H9 (cell line): ENCODE results near the gene PALS1. TPM values are rescaled to one million over a fixed set of nuclear protein-coding genes. Genes with fewer than 3 reads are reported as not detected.
A peak's percentile ranks its signal among the peaks of the same experiment; 100 is the strongest.

Experiments used
- DNase-seq: peaks from one replicate; pipeline ENCODE4 v3.0.0-alpha.2; 2017
- H2AFZ ChIP-seq: one replicate; pipeline ENCODE4 v1.6.1; 2013; ENCODE audit warnings: mild to moderate bottlenecking, low read length, control low read depth, moderate library complexity
- H2AK5ac ChIP-seq: 2 replicates; pipeline ENCODE4 v1.6.1; 2013; ENCODE audit warnings: low read length, control low read depth, mixed read lengths; ENCODE audit not compliant: insufficient read length
- H2BK120ac ChIP-seq: one replicate; pipeline ENCODE4 v1.6.1; 2013; ENCODE audit warnings: low read depth, mild to moderate bottlenecking, low read length, control low read depth, inconsistent platforms; ENCODE audit not compliant: poor library complexity, severe bottlenecking
- H2BK12ac ChIP-seq: 2 replicates; pipeline ENCODE4 v1.6.1; 2013; ENCODE audit warnings: low read length, control low read depth, mixed read lengths, low read depth; ENCODE audit not compliant: insufficient read length
- H2BK15ac ChIP-seq: 2 replicates; pipeline ENCODE4 v1.6.1; 2013; ENCODE audit warnings: low read depth, low read length, control low read depth
- H2BK20ac ChIP-seq: one replicate; pipeline ENCODE4 v1.6.1; 2013; ENCODE audit warnings: low read depth, mild to moderate bottlenecking, low read length, control low read depth, inconsistent platforms; ENCODE audit not compliant: poor library complexity, severe bottlenecking
- H2BK5ac ChIP-seq: 2 replicates; pipeline ENCODE4 v1.6.1; 2013; ENCODE audit warnings: low read length, control low read depth, mixed read lengths; ENCODE audit not compliant: insufficient read length
- H3K14ac ChIP-seq: 2 replicates; pipeline ENCODE4 v1.6.1; 2013; ENCODE audit warnings: low read length, control low read depth; ENCODE audit not compliant: insufficient read depth
- H3K18ac ChIP-seq: 2 replicates; pipeline ENCODE4 v1.6.1; 2013; ENCODE audit warnings: low read depth, mild to moderate bottlenecking, mixed read lengths, low read length, control low read depth; ENCODE audit not compliant: insufficient read length
- H3K23ac ChIP-seq: 2 replicates; pipeline ENCODE4 v1.6.1; 2013; ENCODE audit warnings: low read length, control low read depth, mixed read lengths, low read depth; ENCODE audit not compliant: insufficient read length
- H3K23me2 ChIP-seq: 2 replicates; pipeline ENCODE4 v1.6.1; 2013; ENCODE audit warnings: low read depth, mild to moderate bottlenecking, mixed read lengths, low read length, control low read depth; ENCODE audit not compliant: insufficient read length, poor library complexity, severe bottlenecking
- H3K27ac ChIP-seq: 2 replicates; pipeline ENCODE4 v1.5.1; 2013; ENCODE audit warnings: low read length, control low read depth, mixed read lengths, low read depth; ENCODE audit not compliant: insufficient read length
- H3K27me3 ChIP-seq: 2 replicates; pipeline ENCODE4 v1.6.1; 2013; ENCODE audit warnings: low read length, control low read depth, inconsistent platforms; ENCODE audit not compliant: insufficient read depth
- H3K4ac ChIP-seq: 2 replicates; pipeline ENCODE4 v1.6.1; 2013; ENCODE audit warnings: low read depth, mild to moderate bottlenecking, control low read depth, inconsistent platforms, low read length, moderate library complexity
- H3K4me1 ChIP-seq: 2 replicates; pipeline ENCODE4 v1.6.1; 2013; ENCODE audit warnings: low read length, control low read depth, inconsistent platforms; ENCODE audit not compliant: insufficient read depth
- H3K4me2 ChIP-seq: 2 replicates; pipeline ENCODE4 v1.6.1; 2013; ENCODE audit warnings: low read length, control low read depth, mixed read lengths; ENCODE audit not compliant: insufficient read length, insufficient read depth
- H3K56ac ChIP-seq: 2 replicates; pipeline ENCODE4 v1.6.1; 2013; ENCODE audit warnings: low read depth, mild to moderate bottlenecking, mixed read lengths, low read length, control low read depth; ENCODE audit not compliant: insufficient read length
- H3K79me1 ChIP-seq: 2 replicates; pipeline ENCODE4 v1.6.1; 2013; ENCODE audit warnings: low read depth, mild to moderate bottlenecking, moderate library complexity, low read length, control low read depth, inconsistent platforms; ENCODE audit not compliant: insufficient read depth, poor library complexity, severe bottlenecking
- H3K79me2 ChIP-seq: 2 replicates; pipeline ENCODE4 v1.6.1; 2013; ENCODE audit warnings: low read length, control low read depth, inconsistent platforms; ENCODE audit not compliant: insufficient read depth
- H3K9ac ChIP-seq: 2 replicates; pipeline ENCODE4 v1.6.1; 2013; ENCODE audit warnings: low read length, control low read depth, mixed read lengths; ENCODE audit not compliant: insufficient read length; ENCODE audit errors: extremely low read depth
- H3K9me3 ChIP-seq: one replicate; pipeline ENCODE4 v1.6.1; 2013; ENCODE audit warnings: low read depth, low read length, inconsistent platforms; ENCODE audit not compliant: control insufficient read depth
- H3T11ph ChIP-seq: one replicate; pipeline ENCODE4 v1.6.1; 2013; ENCODE audit warnings: mild to moderate bottlenecking, low read length, control low read depth, inconsistent platforms
- H4K20me1 ChIP-seq: one replicate; pipeline ENCODE4 v1.6.1; 2013; ENCODE audit not compliant: control insufficient read depth, insufficient read length, insufficient read depth
- H4K5ac ChIP-seq: 2 replicates; pipeline ENCODE4 v1.6.1; 2013; ENCODE audit warnings: low read depth, mild to moderate bottlenecking, mixed read lengths, low read length, control low read depth; ENCODE audit not compliant: insufficient read length
- H4K8ac ChIP-seq: replicated peaks from 2 replicates; pipeline ENCODE4 v1.6.1; 2013; ENCODE audit warnings: low read length, control low read depth, mixed read lengths, low read depth; ENCODE audit not compliant: insufficient read length
- H4K91ac ChIP-seq: 2 replicates; pipeline ENCODE4 v1.6.1; 2013; ENCODE audit warnings: low read depth, mild to moderate bottlenecking, moderate library complexity, mixed read lengths, low read length, control low read depth; ENCODE audit not compliant: insufficient read length
- H3K27ac Mint-ChIP-seq, 3 experiments: 2 replicates in 2 of 3; 3 replicates in 1 of 3; pipeline ENCODE4 v1.8.0; 2020 to 2021; ENCODE audit warnings: mixed read lengths in 3 of 3, mild to moderate bottlenecking in 1 of 3, moderate library complexity in 1 of 3
- H3K27me3 Mint-ChIP-seq: 2 replicates; pipeline ENCODE4 v1.8.0; 2021; ENCODE audit warnings: low read depth, mild to moderate bottlenecking, moderate library complexity, mixed read lengths
- H3K36me3 Mint-ChIP-seq, 3 experiments: 2 replicates in 2 of 3; 3 replicates in 1 of 3; pipeline ENCODE4 v1.8.0; 2020 to 2021; ENCODE audit warnings: low read depth in 3 of 3, mixed read lengths in 3 of 3; ENCODE audit not compliant: insufficient read depth in 1 of 3
- H3K4me1 Mint-ChIP-seq, 2 experiments: 2 replicates each; pipeline ENCODE4 v1.8.0; 2020; ENCODE audit warnings: mixed read lengths in 2 of 2
- H3K4me3 Mint-ChIP-seq, 2 experiments: 2 replicates in 1 of 2; 3 replicates in 1 of 2; pipeline ENCODE4 v1.8.0; 2020 to 2021; ENCODE audit warnings: mild to moderate bottlenecking in 2 of 2, mixed read lengths in 2 of 2, moderate library complexity in 1 of 2
- H3K9me3 Mint-ChIP-seq, 2 experiments: 2 replicates in 1 of 2; 3 replicates in 1 of 2; pipeline ENCODE4 v1.8.0; 2020; ENCODE audit warnings: mild to moderate bottlenecking in 2 of 2, mixed read lengths in 2 of 2, moderate library complexity in 1 of 2
- WGBS: extraction: QIAGEN DNeasy Blood & Tissue Kit; methylation state at CpG from one replicate; pipeline ENCODE4 v1.1.7; 2013; ENCODE audit warnings: missing lambda C conversion rate, low lambda C conversion rate, mixed read lengths; ENCODE audit not compliant: insufficient read length; ENCODE audit errors: extremely low coverage; 5-methylcytosine and 5-hydroxymethylcytosine counted together
- long read RNA-seq: library from polyadenylated mRNA; unstranded; transcript quantifications from one replicate; pipeline ENCODE4 v2.0.0, GENCODE V29; 2020
- total RNA-seq: library from RNA; stranded (reverse); gene quantifications from 2 replicates; pipeline ENCODE4 v1.2.1, GENCODE V29; 2021
- TF ChIP-seq, protein P1 (sequence below): fragments of 200-600 bp; sonication (generic); conservative IDR thresholded peaks from 3 replicates; pipeline ENCODE4 v1.8.0; 2021; ENCODE audit warnings: antibody characterized with exemption, mild to moderate bottlenecking

Gene PALS1
- 17.3 and 18.0 TPM in 2 replicates for total RNA-seq
- long read RNA-seq, full-length matches to known transcripts: 18 of 66 reads
- long read RNA-seq, partial matches to known transcripts: 33 of 66 reads
- long read RNA-seq, other reads (novel, unspliced or antisense): 15 of 66 reads

DNA sequence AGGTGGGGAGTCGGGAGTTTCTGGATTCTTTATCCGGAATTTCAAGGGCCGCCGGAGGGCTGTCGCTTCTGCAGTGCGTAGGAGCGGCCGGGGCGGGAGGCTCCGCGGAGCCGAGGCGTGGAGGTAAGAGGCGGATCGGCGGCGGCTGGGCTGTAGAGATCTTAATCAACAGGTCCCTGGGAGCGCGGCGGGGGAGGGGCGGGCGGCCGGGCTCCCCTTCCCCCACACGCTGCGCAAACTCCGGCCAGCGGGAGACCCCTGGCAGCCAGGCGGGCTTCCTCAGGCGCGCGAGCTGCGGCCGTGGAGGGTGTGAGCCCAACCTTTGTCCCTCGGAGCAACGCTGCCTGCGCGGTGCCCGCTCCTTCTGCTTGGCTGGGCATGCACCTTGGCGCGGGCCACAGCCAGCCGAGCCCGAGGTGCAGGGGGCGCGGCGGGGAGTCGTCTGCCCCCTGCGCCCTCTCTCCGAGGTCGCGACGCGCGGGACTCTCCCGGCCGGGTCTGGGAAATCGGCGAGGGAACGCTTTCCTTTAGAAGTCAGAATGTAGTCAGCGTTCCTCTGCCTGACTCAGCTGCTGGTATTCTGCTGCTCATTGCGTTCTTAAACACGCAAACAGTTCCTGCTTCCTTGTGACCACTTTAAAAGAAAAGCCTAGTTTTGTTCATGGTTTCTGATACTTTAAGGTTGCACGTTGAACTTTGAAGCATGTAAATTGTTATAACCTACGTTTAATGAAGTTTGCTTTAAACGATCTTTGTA is at the start of gene PALS1:
Gene PALS1, plus strand, starts transcription at position 25 of the 757 bp plus-strand sequence. CDS start 37,736 bp downstream, outside the sequence.
- Histone ChIP-seq H2AK5ac (no peak within 1 kb of the TSS), H2BK5ac (no peak within 1 kb of the TSS), H4K8ac (no peak within 1 kb of the TSS), H2AFZ (peak within 1 kb of the TSS; percentile 96), H2BK12ac (peak within 1 kb of the TSS; percentile 85), H3K27ac (peak within 1 kb of the TSS; percentile 53), H3K79me1 (no peaks in the 10 kb centered on the region), H3K9ac (peak within 1 kb of the TSS; percentile 71), H3K23me2 (peaks cover 8% of the 10 kb centered on the region), H3K4me2 (peak within 1 kb of the TSS; percentile 97), H4K20me1 (no peaks in the 10 kb centered on the region), H3K4ac (no peak within 1 kb of the TSS), H2BK20ac (no peak within 1 kb of the TSS), H3K14ac (peak within 1 kb of the TSS; percentile 97), H3K56ac (no peak within 1 kb of the TSS), H2BK15ac (no peak within 1 kb of the TSS), H3K79me2 (peaks cover 2% of the 10 kb centered on the region; the same call in 1 of the 2 replicates), H3K23ac (no peak within 1 kb of the TSS), H3K4me1 (no peaks in the 10 kb centered on the region), H3K9me3 (no peaks in the 10 kb centered on the region), H4K91ac (peak within 1 kb of the TSS; percentile 72), H3T11ph (no peak within 1 kb of the TSS), H3K27me3 (peaks cover 3% of the 10 kb centered on the region; the same call in 1 of the 2 replicates), H4K5ac (no peak within 1 kb of the TSS), H3K18ac (peak within 1 kb of the TSS; percentile 95), H2BK120ac (no peak within 1 kb of the TSS)
- H3K4me1 Mint-ChIP-seq: peaks cover 11 to 15% of the 10 kb centered on the region in 2 experiments
- peaks cover 0 to 6% (median 3%) of the 10 kb centered on the region in 3 experiments; a peak in 3 of 7 replicates for H3K36me3 Mint-ChIP-seq
- H3K27ac Mint-ChIP-seq: peak within 1 kb of the TSS; percentile 95 to 96 (median 96)
- WGBS: no CpG with 5 or more reads among the region's 64 CpGs
- H3K4me3 Mint-ChIP-seq: peak within 1 kb of the TSS; percentile 81 to 90
- no peak for DNase-seq
- peaks cover 20% of the 10 kb centered on the region for H3K27me3 Mint-ChIP-seq
- TF ChIP-seq, protein P1, sequence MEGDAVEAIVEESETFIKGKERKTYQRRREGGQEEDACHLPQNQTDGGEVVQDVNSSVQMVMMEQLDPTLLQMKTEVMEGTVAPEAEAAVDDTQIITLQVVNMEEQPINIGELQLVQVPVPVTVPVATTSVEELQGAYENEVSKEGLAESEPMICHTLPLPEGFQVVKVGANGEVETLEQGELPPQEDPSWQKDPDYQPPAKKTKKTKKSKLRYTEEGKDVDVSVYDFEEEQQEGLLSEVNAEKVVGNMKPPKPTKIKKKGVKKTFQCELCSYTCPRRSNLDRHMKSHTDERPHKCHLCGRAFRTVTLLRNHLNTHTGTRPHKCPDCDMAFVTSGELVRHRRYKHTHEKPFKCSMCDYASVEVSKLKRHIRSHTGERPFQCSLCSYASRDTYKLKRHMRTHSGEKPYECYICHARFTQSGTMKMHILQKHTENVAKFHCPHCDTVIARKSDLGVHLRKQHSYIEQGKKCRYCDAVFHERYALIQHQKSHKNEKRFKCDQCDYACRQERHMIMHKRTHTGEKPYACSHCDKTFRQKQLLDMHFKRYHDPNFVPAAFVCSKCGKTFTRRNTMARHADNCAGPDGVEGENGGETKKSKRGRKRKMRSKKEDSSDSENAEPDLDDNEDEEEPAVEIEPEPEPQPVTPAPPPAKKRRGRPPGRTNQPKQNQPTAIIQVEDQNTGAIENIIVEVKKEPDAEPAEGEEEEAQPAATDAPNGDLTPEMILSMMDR: no peak
- no peaks in the 10 kb centered on the region for H3K9me3 Mint-ChIP-seq
